ENCODE results near the gene HOXA13. TPM values are rescaled to one million over a fixed set of nuclear protein-coding genes. Genes with fewer than 3 reads are reported as not detected.
A peak's percentile ranks its signal among the peaks of the same experiment; 100 is the strongest.

The HOXA13 gene
- total RNA-seq, 1 experiment from 2014 or later: not detected

DNA sequence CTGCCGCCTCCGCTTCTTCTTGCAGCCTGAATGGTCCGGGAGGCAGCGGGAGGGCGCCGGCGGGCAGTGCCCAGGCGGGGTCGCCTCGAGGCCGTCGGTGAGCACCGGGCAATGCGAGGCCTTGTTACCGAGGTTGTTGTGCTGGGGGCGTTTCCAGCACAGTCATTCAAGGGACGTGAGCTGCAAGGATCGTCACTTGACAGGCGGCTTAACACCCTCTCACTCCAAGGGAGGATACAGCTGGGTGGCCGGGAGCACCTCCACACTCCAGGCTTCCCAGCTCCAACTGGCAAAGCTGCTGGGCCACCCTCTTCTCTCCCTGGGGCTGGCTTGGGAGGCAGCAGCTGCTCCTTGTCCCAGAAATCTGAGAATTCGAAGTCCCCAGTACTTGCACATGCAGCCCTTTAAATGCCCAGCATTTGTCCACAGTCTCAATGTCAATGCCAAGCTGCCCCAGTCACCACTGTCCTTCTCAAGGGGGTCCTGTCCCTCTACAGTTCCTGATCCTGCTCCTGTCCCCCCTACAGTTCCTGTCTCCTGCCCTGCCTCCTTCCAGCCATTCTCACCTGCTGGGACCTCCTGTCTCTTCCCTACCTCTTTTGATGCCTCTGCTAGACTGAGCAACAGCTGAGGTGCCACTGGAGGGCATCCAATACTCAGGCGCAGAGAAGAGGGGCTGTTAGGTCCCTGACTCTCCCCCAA is 10.4 kb downstream of the HOXA13 start:
- Histone ChIP-seq H3K27ac (ENCODE audit: insufficient read length, low read depth, low read length) (no peak overlapping the region), H3K4me1 (ENCODE audit: insufficient read depth, low read length) (no peaks in the 10 kb centered on the region), H3K23me2 (ENCODE audit: insufficient read length, low read depth, low read length, poor library complexity, severe bottlenecking) (no peaks in the 10 kb centered on the region), H2AFZ (ENCODE audit: low read length) (no peak overlapping the region), H2BK12ac (ENCODE audit: insufficient read length, low read depth, low read length) (no peak overlapping the region), H3K4me2 (ENCODE audit: insufficient read depth, insufficient read length, low read length) (no peak overlapping the region), H4K8ac (replicated peaks; ENCODE audit: insufficient read length, low read depth, low read length) (no peak overlapping the region), H2AK5ac (ENCODE audit: insufficient read length, low read length) (no peak overlapping the region), H3K9ac (ENCODE audit: extremely low read depth, insufficient read length, low read length) (no peak overlapping the region), H2BK5ac (ENCODE audit: insufficient read length, low read length) (no peak overlapping the region), H3K27me3 (ENCODE audit: insufficient read depth, low read length) (peaks cover 98% of the 10 kb centered on the region), H2BK120ac (ENCODE audit: low read depth, low read length, poor library complexity, severe bottlenecking) (no peak overlapping the region), H3K79me2 (ENCODE audit: insufficient read depth, low read length) (no peaks in the 10 kb centered on the region), H2BK20ac (ENCODE audit: low read depth, low read length, poor library complexity, severe bottlenecking) (no peak overlapping the region), H3K56ac (ENCODE audit: insufficient read length, low read depth, low read length) (no peak overlapping the region), H4K91ac (ENCODE audit: insufficient read length, low read depth, low read length) (no peak overlapping the region), H3K14ac (ENCODE audit: insufficient read depth, low read length) (no peak overlapping the region), H4K20me1 (ENCODE audit: control insufficient read depth, insufficient read depth, insufficient read length) (no peaks in the 10 kb centered on the region), H3K4ac (ENCODE audit: low read depth, low read length) (no peak overlapping the region), H3K79me1 (ENCODE audit: insufficient read depth, low read depth, low read length, poor library complexity, severe bottlenecking) (no peaks in the 10 kb centered on the region), H3K9me3 (ENCODE audit: control insufficient read depth, low read depth, low read length) (no peaks in the 10 kb centered on the region), H4K5ac (ENCODE audit: insufficient read length, low read depth, low read length) (no peak overlapping the region), H3K18ac (ENCODE audit: insufficient read length, low read depth, low read length) (no peak overlapping the region), H3K23ac (ENCODE audit: insufficient read length, low read depth, low read length) (no peak overlapping the region), H3T11ph (ENCODE audit: low read length) (no peak overlapping the region), H2BK15ac (ENCODE audit: low read depth, low read length) (no peak overlapping the region)
- TF ChIP-seq, protein P1, sequence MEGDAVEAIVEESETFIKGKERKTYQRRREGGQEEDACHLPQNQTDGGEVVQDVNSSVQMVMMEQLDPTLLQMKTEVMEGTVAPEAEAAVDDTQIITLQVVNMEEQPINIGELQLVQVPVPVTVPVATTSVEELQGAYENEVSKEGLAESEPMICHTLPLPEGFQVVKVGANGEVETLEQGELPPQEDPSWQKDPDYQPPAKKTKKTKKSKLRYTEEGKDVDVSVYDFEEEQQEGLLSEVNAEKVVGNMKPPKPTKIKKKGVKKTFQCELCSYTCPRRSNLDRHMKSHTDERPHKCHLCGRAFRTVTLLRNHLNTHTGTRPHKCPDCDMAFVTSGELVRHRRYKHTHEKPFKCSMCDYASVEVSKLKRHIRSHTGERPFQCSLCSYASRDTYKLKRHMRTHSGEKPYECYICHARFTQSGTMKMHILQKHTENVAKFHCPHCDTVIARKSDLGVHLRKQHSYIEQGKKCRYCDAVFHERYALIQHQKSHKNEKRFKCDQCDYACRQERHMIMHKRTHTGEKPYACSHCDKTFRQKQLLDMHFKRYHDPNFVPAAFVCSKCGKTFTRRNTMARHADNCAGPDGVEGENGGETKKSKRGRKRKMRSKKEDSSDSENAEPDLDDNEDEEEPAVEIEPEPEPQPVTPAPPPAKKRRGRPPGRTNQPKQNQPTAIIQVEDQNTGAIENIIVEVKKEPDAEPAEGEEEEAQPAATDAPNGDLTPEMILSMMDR (conservative IDR thresholded peaks at IDR 0.05): no peak
- Mint-ChIP-seq H3K9me3 (peaks cover 1 to 16% of the 10 kb centered on the region in 2 experiments; a peak in 3 of 5 replicates), H3K36me3 (ENCODE audit: insufficient read depth in 1 of 3, low read depth in 3 of 3) (peaks cover 0 to 2% (median 0%) of the 10 kb centered on the region in 3 experiments; a peak in 3 of 7 replicates), H3K27me3 (ENCODE audit: low read depth) (peaks cover 100% of the 10 kb centered on the region), H3K27ac (no peak overlapping the region), H3K4me1 (peaks cover 17 to 42% of the 10 kb centered on the region in 2 experiments), H3K4me3 (peak overlapping the region in 1 of 2 experiments; percentile 18; a peak in 1 of 5 replicates)
- no CpG with 5 or more reads among the region's 22 CpGs for WGBS (ENCODE audit: extremely low coverage, insufficient read length, low lambda C conversion rate)
- DNase-seq: peak; percentile 50

Data from H9 (cell line).